Skeletal muscle satellite cell (primary cell): ENCODE results near the gene RAF1. TPM values are rescaled to one million over a fixed set of nuclear protein-coding genes. Genes with fewer than 3 reads are reported as not detected.

Source experiments
- small RNA-seq: library from RNA; depleted of rRNA; stranded (forward); fragments of <200 nt; gene quantifications from one replicate; pipeline ENCODE3, GENCODE V24; 2012

Gene RAF1

Small RNA genes lying within 50 kb of the gene (small RNA-seq; reads per million reads assigned to genes)
- not detected for gene CRIP1P1
- not detected for gene RF00017
